K562 (cell line): ENCODE data around the gene PRRC2B.

Source experiments
- CTCF ChIP-seq, 3 experiments: IDR thresholded peaks in 2 of 3; conservative IDR thresholded peaks in 1 of 3; 2 replicates each; pipeline ENCODE4 v1.5.1; 2011 to 2012; ENCODE audit warnings: low read length in 3 of 3, mild to moderate bottlenecking in 3 of 3, control low read depth in 2 of 3, improper control_type of control experiment in 1 of 3, inconsistent platforms in 1 of 3, low read depth in 1 of 3, mixed read lengths in 1 of 3, moderate library complexity in 1 of 3; ENCODE audit not compliant: insufficient read depth in 2 of 3
- MED1 ChIP-seq: sonication (generic); formaldehyde crosslinking; IDR thresholded peaks from 2 replicates; pipeline ENCODE4 v1.8.1; 2023; ENCODE audit warnings: missing genetic modification reagents, borderline replicate concordance
- POLR2AphosphoS2 ChIP-seq: IDR thresholded peaks from 2 replicates; pipeline ENCODE4 v1.6.1; 2012; ENCODE audit warnings: low read length, improper control_type of control experiment
- PURB ChIP-seq: sonication (generic); formaldehyde crosslinking; IDR thresholded peaks from 2 replicates; pipeline ENCODE4 v1.9.0; 2021; ENCODE audit warnings: low read depth, mild to moderate bottlenecking, missing genetic modification reagents
- TSHZ1 ChIP-seq: fragments of 250-450 bp; sonication (Bioruptor Pico); IDR thresholded peaks from 2 replicates; pipeline ENCODE4 v1.4.0; 2020; ENCODE audit warnings: mild to moderate bottlenecking, moderate library complexity
- ZNF224 ChIP-seq: sonication (generic); formaldehyde crosslinking; IDR thresholded peaks from 2 replicates; pipeline ENCODE4 v1.8.0; 2022; ENCODE audit warnings: mild to moderate bottlenecking, missing genetic modification reagents
- ZNF253 ChIP-seq: fragments of 250-450 bp; sonication (Bioruptor Pico); conservative IDR thresholded peaks from 2 replicates; pipeline ENCODE4 v1.6.1; 2021; ENCODE audit warnings: mild to moderate bottlenecking
- ZNF644 ChIP-seq: fragments of 200-800 bp; sonication (Bioruptor generic); IDR thresholded peaks from 2 replicates; pipeline ENCODE4 v1.6.1; 2016; ENCODE audit warnings: low read depth, missing genetic modification characterization, missing compliant biosample characterization
- TF ChIP-seq, protein P1 (sequence below): sonication (generic); formaldehyde crosslinking; IDR thresholded peaks from 2 replicates; pipeline ENCODE4 v1.8.0; 2022; ENCODE audit warnings: mild to moderate bottlenecking, missing genetic modification reagents

DNA sequence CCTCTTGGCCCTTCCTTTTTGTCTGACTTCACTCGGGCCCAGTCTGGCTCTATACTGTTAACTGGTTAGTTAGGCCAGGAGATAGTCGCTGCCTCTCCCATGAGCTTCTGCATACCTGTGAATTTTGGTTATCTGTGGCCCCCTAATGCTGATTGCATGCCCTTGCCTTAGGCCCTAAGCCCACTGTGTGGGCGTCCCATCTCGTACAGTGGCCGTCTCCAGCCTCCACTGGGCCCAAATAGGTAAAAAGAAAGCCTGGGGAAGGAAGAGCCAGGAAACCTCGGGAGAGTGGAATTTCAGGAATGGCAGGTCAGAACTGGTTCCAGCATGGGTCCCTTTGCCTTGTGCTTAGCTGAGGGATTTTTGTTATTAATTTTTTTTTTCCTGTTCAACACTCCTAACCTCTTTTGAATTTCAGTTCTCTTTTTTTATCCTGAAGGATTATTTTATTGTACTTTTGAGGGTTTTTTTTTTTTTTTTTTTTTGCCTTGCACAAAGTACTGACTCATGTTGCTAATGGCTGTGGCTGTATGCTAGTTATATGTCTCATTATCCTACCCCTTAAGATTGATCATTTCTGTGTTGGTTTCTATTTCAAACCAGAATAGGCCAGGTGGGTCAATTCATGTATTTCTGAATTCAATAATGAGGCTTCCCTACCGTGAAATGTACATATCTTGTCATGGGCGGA, 3.4 kb downstream of the PRRC2B start:
- TF ChIP-seq, protein P1, sequence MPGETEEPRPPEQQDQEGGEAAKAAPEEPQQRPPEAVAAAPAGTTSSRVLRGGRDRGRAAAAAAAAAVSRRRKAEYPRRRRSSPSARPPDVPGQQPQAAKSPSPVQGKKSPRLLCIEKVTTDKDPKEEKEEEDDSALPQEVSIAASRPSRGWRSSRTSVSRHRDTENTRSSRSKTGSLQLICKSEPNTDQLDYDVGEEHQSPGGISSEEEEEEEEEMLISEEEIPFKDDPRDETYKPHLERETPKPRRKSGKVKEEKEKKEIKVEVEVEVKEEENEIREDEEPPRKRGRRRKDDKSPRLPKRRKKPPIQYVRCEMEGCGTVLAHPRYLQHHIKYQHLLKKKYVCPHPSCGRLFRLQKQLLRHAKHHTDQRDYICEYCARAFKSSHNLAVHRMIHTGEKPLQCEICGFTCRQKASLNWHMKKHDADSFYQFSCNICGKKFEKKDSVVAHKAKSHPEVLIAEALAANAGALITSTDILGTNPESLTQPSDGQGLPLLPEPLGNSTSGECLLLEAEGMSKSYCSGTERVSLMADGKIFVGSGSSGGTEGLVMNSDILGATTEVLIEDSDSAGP, result no peak
- TF ChIP-seq ZNF644 (tag) (no peak), MED1 (no peak), ZNF224 (CRISPR knock-in tag) (no peak), ZNF253 (CRISPR knock-in tag) (no peak), CTCF (IDR thresholded peaks at IDR 0.05 in 2 of 3, conservative IDR thresholded peaks at IDR 0.05 in 1 of 3; ENCODE audit: insufficient read depth in 2 of 3, low read depth in 1 of 3, low read length in 3 of 3) (no peak), POLR2AphosphoS2 (no peak), TSHZ1 (CRISPR knock-in tag) (no peak), PURB (CRISPR knock-in tag) (no peak)
